Astrocyte (in vitro differentiated cells and primary cell): Measurements from ENCODE around the gene SMIM44. TPM values are rescaled to one million over a fixed set of nuclear protein-coding genes. Genes with fewer than 3 reads are reported as not detected.
A peak's percentile ranks its signal among the peaks of the same experiment; 100 is the strongest.

Experiments
- DNase-seq: peaks from one replicate; pipeline ENCODE4 v3.0.0-alpha.2; 2010; ENCODE audit warnings: low read depth
- FAIRE-seq: peaks from 2 replicates; lab custom pipeline; 2011; peaks lifted over from hg19 to GRCh38; lab: Jason Lieb, UNC
- H2AFZ ChIP-seq: 2 replicates; pipeline ENCODE4 v1.6.0; 2012; ENCODE audit warnings: low read depth, low read length, inconsistent platforms
- H3K27ac ChIP-seq: 2 replicates; pipeline ENCODE4 v1.5.1; 2011; ENCODE audit warnings: low read depth, low read length, inconsistent platforms
- H3K27me3 ChIP-seq: 2 replicates; pipeline ENCODE4 v1.6.0; 2011; ENCODE audit warnings: low read length, inconsistent platforms; ENCODE audit not compliant: insufficient read depth
- H3K36me3 ChIP-seq: 2 replicates; pipeline ENCODE4 v1.5.1; 2011; ENCODE audit warnings: low read length, inconsistent platforms; ENCODE audit not compliant: insufficient read depth
- H3K4me1 ChIP-seq: 2 replicates; pipeline ENCODE4 v1.5.1; 2011; ENCODE audit warnings: low read length, inconsistent platforms; ENCODE audit not compliant: insufficient read depth
- H3K4me2 ChIP-seq: 2 replicates; pipeline ENCODE4 v1.6.0; 2012; ENCODE audit warnings: low read length, inconsistent platforms
- H3K4me3 ChIP-seq: 2 replicates; pipeline ENCODE4 v1.5.1; 2011; ENCODE audit warnings: low read depth, mild to moderate bottlenecking, low read length, inconsistent platforms; ENCODE audit not compliant: insufficient read depth
- H3K79me2 ChIP-seq: 2 replicates; pipeline ENCODE4 v1.6.0; 2012; ENCODE audit warnings: mild to moderate bottlenecking, low read length, inconsistent platforms; ENCODE audit not compliant: insufficient read depth
- H3K9ac ChIP-seq: 2 replicates; pipeline ENCODE4 v1.6.0; 2012; ENCODE audit warnings: mild to moderate bottlenecking, low read length, inconsistent platforms
- H3K9me3 ChIP-seq: 2 replicates; pipeline ENCODE4 v1.5.1; 2012; ENCODE audit warnings: low read depth, mild to moderate bottlenecking, low read length, inconsistent platforms; ENCODE audit not compliant: insufficient read depth
- H4K20me1 ChIP-seq: 2 replicates; pipeline ENCODE4 v1.6.0; 2012; ENCODE audit warnings: low read length, inconsistent platforms; ENCODE audit not compliant: insufficient read depth
- H3K27ac Mint-ChIP-seq: one replicate; pipeline ENCODE4 v1.8.0; 2021; ENCODE audit warnings: mild to moderate bottlenecking, mixed read lengths; ENCODE audit not compliant: unreplicated experiment
- H3K27me3 Mint-ChIP-seq: one replicate; pipeline ENCODE4 v1.8.0; 2021; ENCODE audit warnings: low read depth, mixed read lengths; ENCODE audit not compliant: unreplicated experiment
- H3K36me3 Mint-ChIP-seq: one replicate; pipeline ENCODE4 v1.8.0; 2021; ENCODE audit warnings: low read depth, mixed read lengths; ENCODE audit not compliant: unreplicated experiment
- H3K4me1 Mint-ChIP-seq: one replicate; pipeline ENCODE4 v1.8.0; 2021; ENCODE audit warnings: low read depth, mixed read lengths; ENCODE audit not compliant: unreplicated experiment
- H3K4me3 Mint-ChIP-seq: one replicate; pipeline ENCODE4 v1.8.0; 2021; ENCODE audit warnings: mild to moderate bottlenecking, moderate library complexity, mixed read lengths; ENCODE audit not compliant: unreplicated experiment
- H3K9me3 Mint-ChIP-seq: one replicate; pipeline ENCODE4 v1.8.0; 2021; ENCODE audit warnings: mild to moderate bottlenecking, mixed read lengths; ENCODE audit not compliant: unreplicated experiment
- EZH2 ChIP-seq: IDR thresholded peaks from 2 replicates; pipeline ENCODE4 v1.6.1; 2012; ENCODE audit warnings: mild to moderate bottlenecking, low read length, inconsistent platforms; ENCODE audit not compliant: insufficient read depth
- total RNA-seq: library from RNA; stranded (reverse); gene quantifications from 2 replicates; pipeline ENCODE4 v1.2.1, GENCODE V29; 2021
- TF ChIP-seq, protein P1 (sequence below): IDR thresholded peaks from 2 replicates; pipeline ENCODE4 v1.5.1; 2011; ENCODE audit warnings: low read depth, mild to moderate bottlenecking, inconsistent platforms, low read length, moderate library complexity; ENCODE audit not compliant: insufficient read depth

The SMIM44 gene
- total RNA-seq, 1 donor from 2014 or later = not detected

DNA sequence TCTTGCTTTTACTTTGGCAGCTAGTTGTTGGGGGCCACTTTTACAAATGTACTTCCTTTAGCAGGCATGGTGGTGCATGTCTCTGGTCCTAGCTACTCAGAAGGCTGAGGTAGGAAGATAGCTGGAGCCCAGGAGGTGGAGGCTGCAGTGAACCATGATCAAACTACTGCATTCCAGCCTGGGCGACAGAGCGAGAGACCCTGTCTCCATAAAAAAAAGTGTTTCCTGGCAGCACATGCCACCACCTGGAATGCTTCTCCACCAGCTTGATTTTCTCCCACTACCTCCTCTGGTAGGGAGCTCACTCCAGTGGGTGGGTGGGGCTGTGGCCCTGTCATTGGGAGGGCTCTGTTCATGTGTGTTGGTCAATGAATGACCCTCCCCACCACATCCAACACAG, 35.4 kb upstream of the SMIM44 start:
- Histone ChIP-seq H3K9ac (no peak overlapping the region), H2AFZ (no peak overlapping the region), H3K4me2 (no peak overlapping the region), H3K4me1 (peaks cover 7% of the 10 kb centered on the region), H3K27me3 (no peaks in the 10 kb centered on the region), H3K36me3 (peaks cover 2% of the 10 kb centered on the region), H4K20me1 (peaks cover 98% of the 10 kb centered on the region), H3K9me3 (no peaks in the 10 kb centered on the region), H3K27ac (no peak overlapping the region), H3K4me3 (no peak overlapping the region), H3K79me2 (peaks cover 99% of the 10 kb centered on the region)
- TF ChIP-seq, protein P1, sequence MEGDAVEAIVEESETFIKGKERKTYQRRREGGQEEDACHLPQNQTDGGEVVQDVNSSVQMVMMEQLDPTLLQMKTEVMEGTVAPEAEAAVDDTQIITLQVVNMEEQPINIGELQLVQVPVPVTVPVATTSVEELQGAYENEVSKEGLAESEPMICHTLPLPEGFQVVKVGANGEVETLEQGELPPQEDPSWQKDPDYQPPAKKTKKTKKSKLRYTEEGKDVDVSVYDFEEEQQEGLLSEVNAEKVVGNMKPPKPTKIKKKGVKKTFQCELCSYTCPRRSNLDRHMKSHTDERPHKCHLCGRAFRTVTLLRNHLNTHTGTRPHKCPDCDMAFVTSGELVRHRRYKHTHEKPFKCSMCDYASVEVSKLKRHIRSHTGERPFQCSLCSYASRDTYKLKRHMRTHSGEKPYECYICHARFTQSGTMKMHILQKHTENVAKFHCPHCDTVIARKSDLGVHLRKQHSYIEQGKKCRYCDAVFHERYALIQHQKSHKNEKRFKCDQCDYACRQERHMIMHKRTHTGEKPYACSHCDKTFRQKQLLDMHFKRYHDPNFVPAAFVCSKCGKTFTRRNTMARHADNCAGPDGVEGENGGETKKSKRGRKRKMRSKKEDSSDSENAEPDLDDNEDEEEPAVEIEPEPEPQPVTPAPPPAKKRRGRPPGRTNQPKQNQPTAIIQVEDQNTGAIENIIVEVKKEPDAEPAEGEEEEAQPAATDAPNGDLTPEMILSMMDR = no peak
- TF ChIP-seq EZH2 = no peak
- DNase-seq = no peak
- FAIRE-seq = no peak
- no peak overlapping the region for H3K4me3 Mint-ChIP-seq
- H3K36me3 Mint-ChIP-seq = peaks cover 5% of the 10 kb centered on the region
- no peaks in the 10 kb centered on the region for H3K9me3 Mint-ChIP-seq
- H3K27ac Mint-ChIP-seq = peak overlapping the region; percentile 9
- peaks cover 16% of the 10 kb centered on the region for H3K4me1 Mint-ChIP-seq
- H3K27me3 Mint-ChIP-seq = no peaks in the 10 kb centered on the region

DNA sequence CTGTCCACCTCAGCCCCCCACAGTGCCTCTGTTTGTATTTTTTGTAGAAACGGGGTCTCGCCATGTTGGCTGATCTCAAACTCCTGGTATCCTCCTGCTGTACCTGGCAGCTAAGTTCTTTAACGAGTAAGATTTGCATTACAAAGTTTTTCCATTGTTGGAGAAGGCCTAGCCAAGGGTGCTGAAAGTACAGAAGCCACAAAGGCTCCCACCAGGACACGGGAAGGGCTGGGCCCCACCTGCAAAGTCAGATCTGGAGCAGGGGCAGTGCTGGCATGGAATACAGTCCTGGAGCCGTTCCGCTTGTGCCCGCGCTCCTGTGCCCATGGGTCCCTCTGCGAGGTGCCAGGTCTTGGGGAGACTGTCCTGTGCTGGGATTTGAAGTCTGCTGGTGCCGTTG, 35.0 kb upstream of the SMIM44 start:
- FAIRE-seq (no peak), DNase-seq (no peak)
- H4K20me1 ChIP-seq = peaks cover 98% of the 10 kb centered on the region
- no peak overlapping the region for H3K9ac ChIP-seq
- H3K4me2 ChIP-seq = no peak overlapping the region
- H3K9me3 ChIP-seq = no peaks in the 10 kb centered on the region
- H3K79me2 ChIP-seq = peaks cover 99% of the 10 kb centered on the region
- H3K4me3 Mint-ChIP-seq = no peak overlapping the region
- peak overlapping the region; percentile 9 for H3K27ac Mint-ChIP-seq
- H3K4me1 Mint-ChIP-seq = peaks cover 16% of the 10 kb centered on the region
- no peak overlapping the region for H2AFZ ChIP-seq
- H3K27me3 ChIP-seq = no peaks in the 10 kb centered on the region
- H3K36me3 Mint-ChIP-seq = peaks cover 5% of the 10 kb centered on the region
- TF ChIP-seq, protein P1 = no peak
- no peak for TF ChIP-seq EZH2
- H3K4me1 ChIP-seq = peaks cover 11% of the 10 kb centered on the region
- no peak overlapping the region for H3K4me3 ChIP-seq
- peaks cover 2% of the 10 kb centered on the region for H3K36me3 ChIP-seq
- no peak overlapping the region for H3K27ac ChIP-seq
- no peaks in the 10 kb centered on the region for H3K9me3 Mint-ChIP-seq
- H3K27me3 Mint-ChIP-seq = no peaks in the 10 kb centered on the region

DNA sequence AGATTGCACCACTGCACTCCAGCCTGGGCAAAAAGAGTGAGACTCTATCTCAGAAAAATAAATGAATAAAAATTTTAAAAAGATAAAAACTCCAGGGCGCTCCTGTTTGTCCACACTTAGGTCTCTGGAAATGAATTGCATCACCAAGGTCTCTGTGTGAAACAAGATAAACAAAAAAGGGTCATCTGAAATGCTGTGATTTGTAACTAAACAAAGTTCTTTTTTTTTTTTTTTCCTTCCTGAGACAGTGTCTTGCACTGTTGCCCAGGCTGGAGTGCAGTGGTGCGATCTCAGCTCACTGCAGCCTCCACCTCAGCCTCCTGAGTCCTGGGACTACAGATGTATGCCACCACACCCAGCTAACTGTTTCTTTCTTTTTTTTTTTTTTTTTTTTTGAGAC, 34.4 kb upstream of the SMIM44 start:
- Mint-ChIP-seq H3K27me3 (no peaks in the 10 kb centered on the region), H3K4me3 (no peak overlapping the region), H3K27ac (no peak overlapping the region), H3K9me3 (no peaks in the 10 kb centered on the region), H3K4me1 (peaks cover 16% of the 10 kb centered on the region), H3K36me3 (peaks cover 5% of the 10 kb centered on the region)
- Histone ChIP-seq H4K20me1 (peaks cover 98% of the 10 kb centered on the region), H3K27me3 (no peaks in the 10 kb centered on the region), H3K27ac (no peak overlapping the region), H3K4me2 (no peak overlapping the region), H3K36me3 (peaks cover 2% of the 10 kb centered on the region), H3K9ac (no peak overlapping the region), H3K4me3 (no peak overlapping the region), H3K4me1 (peaks cover 12% of the 10 kb centered on the region), H3K9me3 (no peaks in the 10 kb centered on the region), H2AFZ (no peak overlapping the region), H3K79me2 (peaks cover 100% of the 10 kb centered on the region)
- DNase-seq (no peak), FAIRE-seq (no peak)
- no peak for TF ChIP-seq EZH2
- TF ChIP-seq, protein P1 = no peak
